GM18868 (cell line): Measurements from ENCODE around the gene CALU.

Source experiments
- ATAC-seq: cut with Tn5 transposase; IDR thresholded peaks from one replicate; pipeline ENCODE4 v1.9.1; 2021; ENCODE audit warnings: mild to moderate bottlenecking, moderate library complexity; ENCODE audit not compliant: unreplicated experiment

The CALU gene

GRCh38 chr7:128807191-128807590 lies 68.0 kb downstream of the CALU start:
- no peak for ATAC-seq

DNA sequence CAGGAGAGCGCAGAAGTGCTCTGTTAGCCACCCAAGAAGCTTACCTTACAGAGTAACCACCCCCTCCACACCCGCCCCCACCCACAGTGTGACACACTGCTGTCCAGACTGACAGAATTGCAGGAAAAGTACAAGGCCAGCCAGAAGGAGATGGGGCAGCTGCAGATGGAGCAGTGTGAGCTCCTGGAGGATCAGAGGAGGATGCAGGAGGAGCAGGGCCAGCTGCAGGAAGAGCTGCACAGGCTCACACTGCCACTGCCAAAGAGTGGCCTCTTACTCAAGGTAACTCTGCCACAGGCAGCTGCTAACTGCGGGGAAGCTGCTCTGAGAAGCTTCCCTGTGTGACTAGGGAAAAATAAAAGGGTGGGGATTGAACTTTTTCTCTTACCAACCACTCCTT lies 70.2 kb downstream of the CALU start:
- ATAC-seq = no peak

- ATAC-seq = no peak
These were observed 71.3 kb downstream of the CALU start for GRCh38 chr7:128810473-128810872.

DNA sequence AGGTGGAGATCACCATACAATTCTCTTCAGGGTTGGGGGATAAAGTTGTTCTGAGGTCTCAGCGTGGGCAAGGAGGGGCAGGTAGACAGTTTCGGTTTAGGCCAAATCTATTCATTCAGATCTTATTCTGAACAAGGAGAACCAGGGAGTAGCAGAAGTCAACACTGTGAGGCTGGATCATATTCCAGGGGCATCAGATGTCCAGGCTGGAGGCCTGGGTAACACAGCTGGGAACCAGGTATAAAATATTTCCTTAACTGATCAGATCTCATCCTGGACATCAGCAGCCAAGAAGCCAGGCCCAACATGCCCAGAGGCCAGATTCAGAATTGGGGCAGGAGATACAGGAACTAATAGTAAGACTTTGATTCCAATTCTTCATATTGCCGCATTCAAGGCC lies 71.8 kb downstream of the CALU start:
- ATAC-seq = no peak

GRCh38 chr7:128811631-128812430 lies 72.7 kb downstream of the CALU start:
- ATAC-seq = no peak

GRCh38 chr7:128812514-128813168 lies 73.5 kb downstream of the CALU start:
- ATAC-seq = no peak

DNA sequence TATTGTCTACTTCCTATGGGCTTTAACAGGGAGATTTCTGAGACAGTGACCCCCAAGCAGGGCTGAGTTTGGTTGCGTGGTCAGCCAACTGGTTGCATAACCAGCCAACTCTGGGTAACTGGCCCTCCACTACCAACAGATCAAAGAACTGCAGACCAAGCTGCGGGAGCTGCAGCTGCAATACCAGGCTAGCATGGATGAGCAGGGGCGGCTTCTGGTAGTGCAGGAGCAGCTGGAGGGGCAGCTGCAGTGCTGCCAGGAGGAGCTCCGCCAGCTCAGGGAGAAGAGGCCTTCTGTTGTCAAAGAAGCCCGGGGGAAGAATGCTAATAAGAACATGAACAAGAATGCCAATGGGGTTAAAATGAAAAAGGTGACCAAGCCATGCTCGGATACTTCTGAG lies 75.3 kb downstream of the CALU start:
- no peak for ATAC-seq

DNA sequence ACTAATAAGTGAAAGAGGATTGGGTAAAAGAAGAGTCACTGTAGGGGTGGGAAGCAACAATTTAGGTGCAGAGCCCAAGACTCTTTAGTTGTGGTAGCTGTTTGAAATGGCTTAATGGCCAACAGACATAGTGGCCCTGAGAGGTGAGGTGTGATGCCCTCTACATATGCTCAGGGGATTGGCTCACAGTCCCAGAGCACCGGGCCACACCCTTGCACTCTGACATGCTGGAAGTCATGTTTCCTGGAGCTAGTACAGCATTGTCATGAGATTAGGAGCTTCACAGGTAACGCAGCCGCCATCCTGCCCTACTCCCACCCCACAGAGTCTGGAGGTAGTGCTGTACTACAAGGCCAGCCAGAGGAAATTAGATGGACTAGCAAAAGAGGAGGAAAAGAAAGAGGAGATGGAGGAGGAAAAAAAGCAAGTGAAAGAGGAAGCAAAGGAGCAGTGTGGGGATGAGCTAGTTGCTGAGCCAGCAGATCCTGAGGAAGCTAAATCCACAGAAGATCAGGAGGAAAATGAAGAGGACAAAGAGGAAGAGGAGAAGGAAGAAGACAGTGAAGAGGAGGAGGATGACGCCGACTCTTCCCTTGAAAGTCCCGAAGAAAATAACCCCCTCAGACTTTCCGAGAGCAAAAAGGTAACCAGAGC lies 76.3 kb downstream of the CALU start:
- no peak for ATAC-seq

DNA sequence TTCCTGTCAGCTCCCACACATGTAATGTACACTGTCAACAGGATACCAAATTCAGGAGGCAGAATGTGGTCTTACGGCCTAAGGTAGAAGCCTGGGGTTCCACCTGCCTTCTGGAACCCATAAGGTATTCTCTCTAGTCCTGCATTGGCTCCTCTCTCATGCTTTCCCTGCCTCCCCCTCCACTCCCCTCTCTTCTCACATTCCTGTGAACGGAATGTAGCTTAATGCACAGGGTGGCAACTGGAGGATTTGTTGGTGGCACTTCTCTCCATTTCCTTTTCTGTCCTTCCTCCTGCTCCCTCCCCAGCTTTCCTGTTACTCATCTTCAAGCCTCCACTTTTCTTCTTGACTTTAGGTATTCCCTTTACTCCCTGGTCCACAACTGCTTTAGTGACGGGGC lies 79.5 kb downstream of the CALU start:
- ATAC-seq = no peak
